HG02970 (cell line): ENCODE measurements around the gene PGA5.
"Not testable (repeated sequence)": the region's sequence is repeated elsewhere in the genome, so short reads cannot be mapped to it uniquely, and the experiment has no call there.

ENCODE experiments used
- ATAC-seq: cut with Tn5 transposase; IDR thresholded peaks from one replicate; pipeline ENCODE4 v1.9.1; 2021; ENCODE audit warnings: mild to moderate bottlenecking, moderate library complexity, moderate number of reproducible peaks; ENCODE audit not compliant: unreplicated experiment, low FRiP score

The PGA5 gene

GRCh38 chr11:61240875-61241274 lies at the start of gene PGA5:
Gene PGA5, plus strand, starts transcription at chr11:61241175. Its CDS starts 52 bp downstream, at chr11:61241227.
- ATAC-seq = not testable (repeated sequence)

- no peak for ATAC-seq
These were observed 47.4 kb upstream of the PGA5 start for GRCh38 chr11:61193596-61193995.

- no peak for ATAC-seq
These were observed 46.8 kb upstream of the PGA5 start for GRCh38 chr11:61194169-61194671.

GRCh38 chr11:61194981-61195695 lies 45.8 kb upstream of the PGA5 start:
- no peak for ATAC-seq

GRCh38 chr11:61195719-61196118 lies 45.3 kb upstream of the PGA5 start:
- no peak for ATAC-seq

- ATAC-seq = no peak
These were observed 42.6 kb upstream of the PGA5 start for GRCh38 chr11:61198361-61198760.

- no peak for ATAC-seq
These were observed 41.9 kb upstream of the PGA5 start for GRCh38 chr11:61198948-61199523.

- ATAC-seq = no peak
These were observed 39.5 kb upstream of the PGA5 start for GRCh38 chr11:61201476-61201875.

- not testable (repeated sequence) for ATAC-seq
These were observed 37.8 kb upstream of the PGA5 start, which contains the start of gene PGA3 for GRCh38 chr11:61202950-61203746. Gene PGA3, plus strand, starts transcription at chr11:61203515. Its CDS starts 50 bp downstream, at chr11:61203565.

GRCh38 chr11:61203873-61204272 lies 37.1 kb upstream of the PGA5 start:
- ATAC-seq = not testable (repeated sequence)

GRCh38 chr11:61204502-61205059 lies 36.4 kb upstream of the PGA5 start:
- not testable (repeated sequence) for ATAC-seq

GRCh38 chr11:61207636-61208310 lies 33.2 kb upstream of the PGA5 start:
- not testable (repeated sequence) for ATAC-seq

GRCh38 chr11:61210629-61211028 lies 30.3 kb upstream of the PGA5 start:
- not testable (repeated sequence) for ATAC-seq

- ATAC-seq = not testable (repeated sequence)
These were observed 29.5 kb upstream of the PGA5 start for GRCh38 chr11:61211327-61211952.

GRCh38 chr11:61212202-61212601 lies 28.8 kb upstream of the PGA5 start:
- ATAC-seq = not testable (repeated sequence)

GRCh38 chr11:61213711-61214324 lies 27.2 kb upstream of the PGA5 start:
- not testable (repeated sequence) for ATAC-seq

- ATAC-seq = not testable (repeated sequence)
These were observed 22.7 kb upstream of the PGA5 start for GRCh38 chr11:61218306-61218705.

- ATAC-seq = not testable (repeated sequence)
These were observed 22.0 kb upstream of the PGA5 start for GRCh38 chr11:61219016-61219415.

- not testable (repeated sequence) for ATAC-seq
These were observed 18.9 kb upstream of the PGA5 start, which contains the start of gene PGA4 for GRCh38 chr11:61222047-61222446. Gene PGA4, plus strand, starts transcription at chr11:61222347. Its CDS starts 54 bp downstream, at chr11:61222401.
